Pancreas (tissue), 10 donors: Measurements from ENCODE around the gene BRCC3. TPM values are rescaled to one million over a fixed set of nuclear protein-coding genes. Genes with fewer than 3 reads are reported as not detected.

Experiments used
- ATAC-seq, 4 donors: fragments of 200-7000 bp; cut with Tn5 transposase; one replicate each; pipeline versions ENCODE4 v1.8.0 to v1.9.1; 2020; ENCODE audit warnings: mild to moderate bottlenecking in 4 of 4, moderate library complexity in 4 of 4
- DNase-seq, 6 donors: peaks; one replicate each; pipeline ENCODE4 v3.0.0-alpha.2; 2020
- FAIRE-seq: peaks from 2 replicates; lab custom pipeline; 2012; peaks lifted over from hg19 to GRCh38; lab: Jason Lieb, UNC
- H3K27ac ChIP-seq, 4 donors: fragments of 200-600 bp; sonication (generic); 1 replicate in 3 of 4; 2 replicates in 1 of 4; pipeline versions ENCODE4 v1.5.0 to v1.8.0; 2020
- H3K27me3 ChIP-seq, 4 donors: fragments of 200-600 bp; one replicate each; pipeline ENCODE4 v1.8.0; 2021
- H3K36me3 ChIP-seq, 3 donors: fragments of 200-600 bp; sonication (generic) in 1 of 3; one replicate each; pipeline versions ENCODE4 v1.5.0 to v1.8.0; 2020 to 2021
- H3K4me1 ChIP-seq, 3 donors: fragments of 200-600 bp; one replicate each; pipeline ENCODE4 v1.8.0; 2021
- H3K4me3 ChIP-seq, 4 donors: fragments of 200-600 bp; sonication (generic) in 2 of 4; one replicate each; pipeline versions ENCODE4 v1.5.0 to v1.8.0; 2020 to 2021
- H3K9me3 ChIP-seq, 4 donors: fragments of 200-600 bp; one replicate each; pipeline ENCODE4 v1.8.0; 2021
- CTCF ChIP-seq, 4 donors: fragments of 200-600 bp; sonication (generic) in 3 of 4; IDR thresholded peaks; one replicate each; pipeline versions ENCODE4 v1.5.0 to v1.8.0; 2021; ENCODE audit warnings: antibody characterized with exemption in 4 of 4
- WGBS, 2 donors: extraction: QIAGEN DNeasy Blood & Tissue Kit; methylation state at CpG; one replicate each; pipeline ENCODE4 v1.1.7; 2013; 5-methylcytosine and 5-hydroxymethylcytosine counted together
- intact Hi-C, 3 donors: fragments of 100-400 bp; cut with DNase I; formaldehyde crosslinking; loops; one replicate each; pipeline versions ENCODE4 v1.11.1 to v1.14.2; 2022
- polyA plus RNA-seq, 2 donors: library from polyadenylated mRNA; stranded (reverse); fragments of 200-250 nt; gene quantifications; one replicate each; pipeline ENCODE4 v1.2.3, GENCODE V29; 2013
- total RNA-seq, 6 donors: library from RNA; stranded (reverse); fragmentation: NEBNext Ultra II Directional in 4 of 6; extraction: Animal tissue kit (Norgen Biotek cat#: 25700) in 4 of 6; gene quantifications; one replicate each; pipeline versions ENCODE4 v1.2.1 to v1.2.4, GENCODE V29; 2021 to 2023
- donor health status: healthy with polysubstance abuse.
- donor health status: DM: no; HTN: no; CAD: no; lungs with moderate emphysema.
- donor health status: DM: no; HTN: no; CAD: no.
- donor health status: control.
- donor health status: control.
- donor health status: Bipolar disorder and iron deficiency.
- donor health status: DM: yes; HTN: yes; CAD: no.
- donor health status: DM: no; HTN: no; CAD: no.
- donor health status: DM: no; HTN: no; CAD: no.
- donor health status: DM: yes; HTN: yes; CAD: no.

The BRCC3 gene
- total and polyA plus RNA-seq, 8 donors = 4.6 to 13.2 (median 8.6) TPM

GRCh38 chrX:155055494-155055893 is 15.8 kb upstream of the BRCC3 start:
- intact Hi-C loops = loop anchor here in 1 of 3 donors (10.0 kb wide), 1 partner anchor 71 kb away; no protein-coding TSS in a partner anchor
- Histone ChIP-seq H3K4me3 (no peak overlapping the region), H3K4me1 (peaks cover 0 to 20% (median 5%) of the 10 kb centered on the region in 3 donors), H3K27ac (no peak overlapping the region), H3K9me3 (no peaks in the 10 kb centered on the region), H3K27me3 (no peaks in the 10 kb centered on the region), H3K36me3 (no peaks in the 10 kb centered on the region)
- no peak for ATAC-seq
- no peak for DNase-seq
- TF ChIP-seq CTCF (IDR thresholded peaks at IDR 0.05) = no peak
- FAIRE-seq = no peak
- 72 to 84% methylated on average over 3 of the region's 3 CpGs for WGBS, 2 donors

- Histone ChIP-seq H3K4me1 (peaks cover 0 to 20% (median 5%) of the 10 kb centered on the region in 3 donors), H3K36me3 (no peaks in the 10 kb centered on the region), H3K27ac (peak overlapping the region in 2 of 4 donors; percentile 20 to 39), H3K9me3 (no peaks in the 10 kb centered on the region), H3K27me3 (no peaks in the 10 kb centered on the region), H3K4me3 (no peak overlapping the region)
- ATAC-seq (peak in 1 of 4 donors; percentile 3), FAIRE-seq (no peak), DNase-seq (no peak)
- 68 to 84% methylated on average over 1 of the region's 1 CpG for WGBS, 2 donors
- intact Hi-C loops = loop anchor here in 1 of 3 donors (10.0 kb wide), 1 partner anchor 72 kb away; no protein-coding TSS in a partner anchor
- TF ChIP-seq CTCF (IDR thresholded peaks at IDR 0.05) = no peak
Measured at GRCh38 chrX:155056471-155056870, 14.8 kb upstream of the BRCC3 start.

- peak; percentile 85 to 95 (median 94) for ATAC-seq
- Histone ChIP-seq H3K4me3 (no peak overlapping the region), H3K4me1 (peaks cover 0 to 18% (median 5%) of the 10 kb centered on the region in 3 donors), H3K27me3 (no peaks in the 10 kb centered on the region), H3K27ac (peak overlapping the region in 2 of 4 donors; percentile 20 to 39), H3K36me3 (no peaks in the 10 kb centered on the region), H3K9me3 (no peaks in the 10 kb centered on the region)
- peak; percentile 53 for FAIRE-seq
- intact Hi-C loops = loop anchor here in 1 of 3 donors (10.0 kb wide), 1 partner anchor 72 kb away; no protein-coding TSS in a partner anchor
- WGBS, 2 donors = 7 to 19% methylated on average over 25 of the region's 25 CpGs
- peak; percentile 41 to 80 (median 72) for DNase-seq
- TF ChIP-seq CTCF (IDR thresholded peaks at IDR 0.05) = peak; percentile 75 to 86 (median 80)
Measured at GRCh38 chrX:155056877-155057792, 14.2 kb upstream of the BRCC3 start.

GRCh38 chrX:155061760-155062159 is 9.5 kb upstream of the BRCC3 start:
- no peak overlapping the region for H3K27ac ChIP-seq
- H3K4me1 ChIP-seq = peaks cover 0 to 4% (median 0%) of the 10 kb centered on the region in 3 donors
- TF ChIP-seq CTCF (IDR thresholded peaks at IDR 0.05) = no peak
- DNase-seq = no peak
- H3K36me3 ChIP-seq = no peaks in the 10 kb centered on the region
- H3K27me3 ChIP-seq = no peaks in the 10 kb centered on the region
- no peak overlapping the region for H3K4me3 ChIP-seq
- no peak for ATAC-seq
- intact Hi-C loops = no loop called here
- H3K9me3 ChIP-seq = no peaks in the 10 kb centered on the region
- 76 to 82% methylated on average over 4 of the region's 4 CpGs for WGBS, 2 donors
- FAIRE-seq = no peak
